ENCODE results near the gene FANK1.
"Not testable (repeated sequence)": the region's sequence is repeated elsewhere in the genome, so short reads cannot be mapped to it uniquely, and the experiment has no call there.

Gene FANK1, protein sequence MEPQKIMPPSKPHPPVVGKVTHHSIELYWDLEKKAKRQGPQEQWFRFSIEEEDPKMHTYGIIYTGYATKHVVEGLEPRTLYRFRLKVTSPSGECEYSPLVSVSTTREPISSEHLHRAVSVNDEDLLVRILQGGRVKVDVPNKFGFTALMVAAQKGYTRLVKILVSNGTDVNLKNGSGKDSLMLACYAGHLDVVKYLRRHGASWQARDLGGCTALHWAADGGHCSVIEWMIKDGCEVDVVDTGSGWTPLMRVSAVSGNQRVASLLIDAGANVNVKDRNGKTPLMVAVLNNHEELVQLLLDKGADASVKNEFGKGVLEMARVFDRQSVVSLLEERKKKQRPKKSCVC

DNA sequence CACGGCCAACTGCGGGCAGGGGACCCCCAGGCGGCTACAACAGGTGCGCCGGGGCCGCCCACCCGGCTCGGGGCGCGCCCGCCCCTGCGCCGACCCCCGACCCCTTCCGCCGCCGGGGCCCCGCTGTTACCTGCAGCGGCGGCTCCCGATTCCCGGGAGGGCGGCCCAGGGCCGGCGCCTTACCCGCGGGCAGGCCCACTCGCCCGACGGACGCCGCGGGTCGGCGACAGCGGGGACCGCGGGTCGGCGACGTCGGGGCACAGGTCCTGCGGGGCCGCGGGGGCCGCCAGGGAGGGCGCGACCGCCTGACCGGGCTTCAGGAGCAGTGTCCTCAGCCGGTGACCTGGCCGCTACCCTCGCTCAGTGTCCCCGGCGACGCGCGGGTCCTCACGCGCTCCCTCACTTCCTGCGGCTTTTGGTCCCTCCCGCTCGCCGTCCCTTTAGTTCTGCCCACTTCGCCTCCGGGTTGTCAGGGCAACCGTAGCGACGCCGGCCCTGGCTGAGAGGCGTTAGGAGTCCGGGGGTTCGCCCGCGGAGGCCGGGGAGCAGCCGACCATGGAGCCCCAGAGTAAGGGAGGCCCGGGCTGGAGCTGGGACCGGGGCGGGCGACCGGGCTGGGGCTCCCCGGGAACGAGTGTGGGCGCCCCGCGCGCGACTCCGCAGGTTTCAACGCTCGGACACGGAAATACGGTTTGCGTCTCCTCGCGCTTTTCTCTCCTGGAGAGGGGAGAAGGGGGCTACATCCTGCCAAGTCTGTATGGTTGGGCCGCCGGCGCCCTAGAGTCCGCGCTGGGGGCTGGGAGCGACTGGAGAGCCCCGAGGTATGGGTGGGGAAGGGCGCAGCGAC, at the start of gene FANK1:
TSS of gene FANK1 (plus strand) at position 477 of the 847 bp plus-strand sequence. CDS start at position 556, 79 bp downstream.
- peak in 1 of 2 experiments; percentile 8 for DNase-seq

DNA sequence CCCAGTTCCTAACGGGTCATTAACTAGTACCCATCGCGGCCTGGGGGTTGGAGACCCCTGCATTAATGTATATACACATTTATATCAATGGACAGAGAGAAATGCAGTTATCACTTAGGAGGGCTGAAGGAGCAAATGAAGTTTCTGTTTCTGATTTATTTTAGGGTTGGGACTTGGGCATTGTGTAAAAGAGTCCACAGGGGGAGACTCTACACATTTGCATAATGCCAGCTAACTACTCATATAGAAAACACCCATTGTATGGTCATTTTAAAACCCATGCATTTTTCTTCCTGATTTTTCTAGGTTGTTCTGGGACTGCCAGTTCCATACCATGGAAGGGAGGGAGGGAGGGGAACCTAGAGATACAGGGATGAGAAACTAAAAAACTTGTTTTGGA, 49.5 kb upstream of the FANK1 start:
- DNase-seq: no peak

DNA sequence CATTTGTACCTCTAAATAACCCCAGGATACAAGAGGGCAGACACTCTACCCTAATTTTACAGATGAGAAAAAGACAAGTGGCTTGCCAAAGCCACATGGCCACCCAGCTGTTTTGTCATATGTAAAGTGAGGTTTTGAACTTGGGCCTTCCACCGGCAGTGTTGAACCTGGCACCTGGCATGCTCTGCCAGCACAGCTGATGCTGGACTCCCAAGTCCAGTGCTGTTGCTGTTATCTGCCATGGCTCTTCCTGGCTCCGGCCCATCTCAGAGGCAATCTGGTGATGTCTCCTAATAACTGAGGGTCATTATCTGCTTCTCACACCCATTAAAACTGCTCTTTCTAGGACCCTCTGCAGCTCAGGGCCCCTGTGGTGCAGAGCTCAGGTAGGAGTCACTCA, 48.0 kb upstream of the FANK1 start:
- DNase-seq: no peak

DNA sequence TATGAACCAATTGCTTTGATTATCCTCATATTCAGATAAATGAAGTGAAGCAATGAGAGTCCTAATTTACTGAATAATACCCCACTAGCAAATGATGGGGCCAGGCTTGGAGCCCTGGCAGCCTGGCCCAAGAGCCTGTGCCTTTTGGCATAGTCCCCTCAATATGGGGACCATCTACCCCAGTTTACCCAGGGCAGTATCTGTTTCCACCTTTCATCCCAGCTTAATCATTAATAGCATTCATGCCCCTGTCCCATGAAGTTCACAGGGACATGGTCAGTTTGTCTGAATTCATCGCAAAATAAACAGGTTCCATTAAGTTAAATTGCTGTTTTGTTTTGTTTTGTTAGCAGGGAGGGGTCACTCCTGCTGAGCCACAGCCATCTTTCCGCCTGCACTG, 47.5 kb upstream of the FANK1 start:
- no peak for DNase-seq

DNA sequence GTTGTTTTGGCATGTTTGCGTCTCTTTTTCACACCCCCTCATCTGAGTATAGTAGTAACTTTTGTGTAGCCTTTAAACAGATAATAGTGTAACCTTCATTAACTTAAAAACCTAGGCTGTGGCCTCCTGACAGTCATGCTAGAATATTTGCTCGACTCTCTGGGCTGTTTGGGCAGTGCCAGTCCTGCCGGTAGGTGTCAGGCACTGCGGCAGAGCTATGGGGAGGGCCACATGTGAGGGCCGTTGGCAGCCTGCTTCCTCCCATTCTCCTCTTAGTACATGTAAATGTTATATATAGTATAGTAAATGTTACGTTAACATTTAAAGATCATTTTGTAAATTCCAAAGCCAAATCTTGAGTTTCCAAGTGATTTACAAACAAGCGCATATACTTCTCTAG, 46.9 kb upstream of the FANK1 start:
- DNase-seq: no peak

DNA sequence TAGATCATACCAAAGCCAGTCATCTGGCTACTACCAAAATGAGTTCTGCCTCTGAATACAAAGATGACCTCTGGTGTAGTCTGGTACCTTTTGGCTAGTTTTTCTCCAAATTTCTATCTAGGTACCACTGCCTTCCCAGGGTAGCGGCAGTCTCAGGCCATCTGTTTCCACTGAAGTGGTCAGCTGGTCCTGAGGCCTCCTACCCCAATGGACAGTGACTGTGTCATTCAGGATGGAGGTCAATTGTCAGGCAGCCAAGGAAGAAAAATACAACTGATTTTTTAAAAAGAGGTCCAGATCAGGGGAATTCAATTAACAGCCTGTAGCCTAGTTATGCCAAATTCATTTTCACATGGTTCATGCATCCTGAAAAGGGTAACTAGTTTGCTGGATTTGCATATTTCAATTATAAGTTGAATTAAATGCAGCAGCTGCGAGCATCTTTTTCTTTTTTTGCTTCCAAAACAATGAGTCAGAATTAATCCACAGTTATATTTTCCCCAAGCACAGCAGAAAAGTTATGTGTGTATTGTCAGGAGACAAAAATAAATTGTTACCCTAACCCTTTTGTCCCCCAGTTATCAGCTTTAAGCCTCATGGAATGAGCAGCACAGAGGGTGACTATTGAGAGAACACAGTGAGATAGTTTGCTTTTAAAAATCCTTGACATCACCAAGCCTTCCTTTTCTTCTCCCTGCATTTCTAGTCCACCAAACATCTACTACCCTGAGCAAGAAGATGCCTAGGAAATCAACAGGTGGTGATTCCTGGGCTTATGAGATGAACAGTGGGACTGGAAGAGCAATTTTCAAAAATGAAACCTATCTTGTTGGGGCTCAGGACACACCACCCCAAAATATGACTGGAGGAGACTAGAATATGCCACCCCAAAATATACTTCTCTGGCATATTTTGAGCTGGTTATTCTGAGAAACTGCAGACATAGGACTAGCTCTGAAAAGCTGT, 45.3 kb upstream of the FANK1 start:
- no peak for DNase-seq

DNA sequence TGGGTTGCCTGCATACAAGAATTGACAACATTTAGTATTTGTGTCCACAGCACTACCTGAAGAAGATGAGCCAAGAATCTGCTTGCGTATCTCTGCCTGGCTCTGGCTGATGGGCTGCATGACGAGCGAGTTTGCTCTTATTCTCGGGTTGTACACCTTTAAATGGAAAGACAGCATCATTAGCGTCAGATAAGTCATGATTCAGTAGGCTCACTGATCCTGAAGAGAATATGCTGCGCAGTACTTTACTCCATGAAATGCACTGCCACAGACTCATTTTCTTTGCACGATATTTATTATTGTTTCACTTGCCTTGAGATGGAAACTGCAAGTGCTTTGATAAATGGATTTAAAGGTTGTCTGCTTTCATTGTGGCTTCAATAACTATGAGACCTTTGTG, 43.9 kb upstream of the FANK1 start:
- no peak for DNase-seq

DNA sequence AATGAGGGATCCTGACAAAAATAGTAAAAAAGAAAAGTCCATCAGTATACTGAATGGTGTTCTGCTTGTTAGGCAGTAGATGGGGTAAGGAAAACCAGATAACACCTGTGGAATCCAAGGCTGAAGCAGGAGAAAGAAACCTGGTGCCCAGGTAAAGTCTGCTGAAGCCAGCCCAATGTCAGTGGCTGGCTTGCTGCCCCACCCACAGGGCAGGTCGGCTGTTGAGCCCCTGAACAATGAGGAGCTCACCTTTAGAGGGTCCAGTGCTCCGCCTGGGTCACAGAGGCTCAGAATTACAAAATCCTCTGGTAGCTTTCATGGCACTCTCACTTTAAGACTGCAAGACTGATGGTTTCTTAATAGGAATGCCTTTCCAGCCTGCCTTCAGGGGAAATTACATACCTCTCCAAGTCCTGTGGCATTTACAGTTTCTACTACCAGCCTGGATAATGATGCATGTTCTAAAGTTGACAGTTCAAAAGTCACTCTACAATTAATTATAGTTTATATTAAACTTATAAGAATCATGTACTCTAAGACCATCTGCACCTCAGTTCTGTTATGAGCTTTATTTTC, 39.1 kb upstream of the FANK1 start:
- no peak for DNase-seq

DNA sequence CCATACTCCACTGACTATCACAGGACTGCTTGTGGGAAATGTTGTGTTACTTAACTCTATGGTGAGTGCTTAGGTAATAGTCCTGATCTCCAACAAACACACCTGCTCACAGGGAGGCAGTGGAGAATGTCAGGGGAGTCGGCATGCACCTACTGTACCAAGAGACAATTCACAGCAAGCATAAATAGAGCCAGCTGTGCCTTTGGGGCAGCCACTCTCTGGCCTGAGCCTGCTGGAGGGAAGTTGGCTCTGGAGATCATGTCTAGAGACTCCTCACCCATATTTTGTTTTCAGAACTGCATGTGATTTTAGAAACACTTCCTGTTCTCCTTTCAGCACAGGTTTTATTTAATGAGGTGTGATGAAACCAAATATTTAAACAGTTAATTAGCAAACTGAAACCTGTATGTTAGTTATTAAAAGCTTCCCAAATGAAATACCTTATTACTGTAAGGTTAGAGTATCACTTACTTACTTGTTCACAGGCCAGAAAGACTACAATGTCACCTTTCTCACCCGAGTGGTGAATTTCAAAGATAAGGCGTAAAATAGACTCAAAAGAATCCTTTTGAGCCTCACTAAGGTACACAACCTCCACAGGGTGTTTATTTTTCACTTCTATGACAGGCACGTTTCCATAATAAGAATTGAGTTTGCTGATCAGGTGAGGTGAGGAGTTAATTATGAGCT, 37.1 kb upstream of the FANK1 start:
- DNase-seq: no peak

DNA sequence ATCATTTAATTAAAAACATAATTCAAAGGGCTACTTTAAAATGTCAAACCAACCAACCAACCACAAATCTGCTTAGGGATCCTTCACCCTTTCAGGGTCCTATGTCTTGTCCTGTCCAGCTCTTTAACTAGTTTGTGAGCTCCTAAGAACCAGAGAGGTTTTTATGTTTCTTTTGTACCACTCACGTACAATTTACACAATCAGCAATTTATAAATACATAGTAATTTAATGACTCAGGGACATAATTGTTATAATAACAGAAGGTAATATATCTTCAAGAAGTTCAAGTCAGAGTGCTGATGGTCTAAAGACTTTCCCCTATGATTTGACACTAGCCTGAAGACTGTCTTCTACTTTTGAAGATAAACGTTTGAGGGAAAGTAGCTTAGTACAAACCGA, 31.2 kb upstream of the FANK1 start:
- DNase-seq: no peak

DNA sequence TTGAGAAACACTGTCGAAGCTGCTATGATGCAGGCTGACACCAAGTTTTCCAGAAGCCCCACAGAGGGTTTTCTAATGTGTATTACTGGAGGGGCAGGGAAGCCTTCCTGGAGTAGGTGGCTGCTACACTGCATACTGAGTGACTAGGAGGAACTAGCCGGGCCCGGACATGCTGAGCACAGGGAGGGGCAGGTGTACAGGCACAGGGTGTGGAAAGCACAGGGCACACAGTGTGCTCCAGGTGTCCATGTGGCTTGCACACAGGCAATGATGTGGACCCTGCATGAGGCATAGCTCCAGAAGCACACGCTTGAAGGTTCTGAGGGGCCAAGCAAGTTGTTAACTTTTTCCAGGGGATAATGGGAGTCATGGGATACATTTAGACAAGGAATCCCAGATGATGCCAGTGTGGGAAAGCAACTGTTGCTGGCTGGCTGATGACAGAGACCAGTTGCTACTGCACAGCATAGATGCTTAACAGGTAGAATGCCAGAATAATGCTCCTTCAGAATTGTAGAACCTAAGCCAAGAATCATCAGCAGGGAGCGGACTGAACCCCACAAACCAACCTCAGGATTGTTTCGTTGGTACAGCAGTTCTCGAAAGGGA, 29.8 kb upstream of the FANK1 start:
- no peak for DNase-seq

DNA sequence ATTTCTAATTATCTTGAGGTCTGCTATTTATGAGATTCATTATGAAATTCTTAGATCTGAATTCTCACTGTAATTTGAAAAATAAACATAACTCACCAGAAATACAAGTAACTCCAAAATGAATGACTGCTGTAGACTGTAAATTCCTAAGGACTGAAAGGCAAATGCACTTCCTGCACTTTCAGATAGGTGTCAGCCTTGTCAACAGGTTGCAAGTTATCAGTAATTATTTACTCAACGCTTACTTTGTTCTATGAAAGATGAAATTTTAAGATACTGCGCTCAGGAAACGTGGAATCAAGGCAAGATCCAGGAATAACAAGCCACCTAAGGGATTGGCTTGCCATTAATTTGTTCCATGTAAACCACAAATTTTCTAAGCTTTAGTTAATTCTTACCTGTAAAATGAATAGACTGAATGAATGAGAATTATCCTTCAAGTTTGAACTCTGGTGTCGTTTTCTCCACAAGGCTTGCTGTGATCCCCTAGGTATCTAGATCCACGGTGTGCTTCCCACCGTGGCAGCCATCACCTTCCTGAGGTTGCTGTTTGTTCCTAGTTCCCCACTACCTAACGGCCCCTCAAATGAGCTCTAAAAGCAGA, 27.9 kb upstream of the FANK1 start:
- DNase-seq: no peak

DNA sequence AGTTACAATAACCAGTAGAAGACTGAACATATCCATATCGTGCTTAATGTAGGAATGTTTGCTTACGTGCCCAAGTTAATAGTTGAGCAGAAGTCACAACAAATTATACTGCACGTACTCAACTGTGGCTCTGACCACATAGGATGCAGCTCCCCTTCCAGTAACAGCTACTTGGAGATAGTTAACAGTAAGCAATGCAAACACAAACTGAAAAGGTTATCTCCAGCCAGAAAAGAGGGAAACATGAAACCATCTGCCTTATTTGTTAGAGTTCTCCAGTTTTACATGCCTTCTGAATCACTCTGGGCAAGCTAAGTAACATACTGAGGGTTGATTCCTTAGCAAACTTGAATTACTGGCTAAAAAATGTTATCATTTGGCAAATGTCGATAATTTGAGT, 25.0 kb upstream of the FANK1 start:
- DNase-seq: no peak

DNA sequence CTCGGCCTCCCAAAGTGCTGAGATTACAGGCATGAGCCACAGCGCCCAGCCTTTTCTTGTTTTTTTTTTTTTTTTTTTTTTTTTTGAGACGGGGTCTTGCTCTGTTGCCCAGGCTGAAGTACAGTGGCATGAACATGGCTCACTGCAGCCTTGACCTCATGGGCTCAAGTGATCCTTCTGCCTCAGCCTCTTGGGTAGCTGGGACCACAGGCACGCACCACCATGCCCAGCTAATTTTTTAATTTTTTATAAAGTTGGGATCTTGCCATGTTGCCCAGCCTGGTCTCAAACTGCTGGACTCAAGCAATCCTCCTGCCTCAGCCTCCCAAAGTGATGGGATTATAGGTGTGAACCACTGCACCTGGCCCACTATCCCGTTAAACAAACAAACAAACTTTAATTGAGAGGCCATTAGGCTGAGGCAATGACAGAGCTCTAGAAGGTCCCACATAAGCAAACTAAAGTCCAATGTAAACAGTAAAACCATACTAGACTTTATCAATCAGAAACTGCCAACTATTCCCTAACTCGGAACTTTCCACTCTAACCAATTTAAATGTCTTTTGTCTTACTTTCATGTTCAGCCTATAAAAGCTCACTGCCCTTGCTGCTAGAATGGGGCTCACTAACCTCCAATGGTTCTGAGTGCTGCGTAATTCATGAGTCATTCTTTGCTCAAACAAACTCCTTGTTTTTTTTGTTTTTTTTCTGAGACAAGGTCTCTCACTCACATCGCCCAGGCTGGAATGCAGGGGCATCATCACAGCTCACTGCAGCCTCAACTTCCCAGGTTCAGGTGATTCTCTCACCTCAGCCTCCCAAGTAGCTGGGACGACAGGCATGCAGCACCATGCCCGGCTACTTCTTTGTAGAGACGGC, 17.2 kb upstream of the FANK1 start:
- no peak for DNase-seq

DNA sequence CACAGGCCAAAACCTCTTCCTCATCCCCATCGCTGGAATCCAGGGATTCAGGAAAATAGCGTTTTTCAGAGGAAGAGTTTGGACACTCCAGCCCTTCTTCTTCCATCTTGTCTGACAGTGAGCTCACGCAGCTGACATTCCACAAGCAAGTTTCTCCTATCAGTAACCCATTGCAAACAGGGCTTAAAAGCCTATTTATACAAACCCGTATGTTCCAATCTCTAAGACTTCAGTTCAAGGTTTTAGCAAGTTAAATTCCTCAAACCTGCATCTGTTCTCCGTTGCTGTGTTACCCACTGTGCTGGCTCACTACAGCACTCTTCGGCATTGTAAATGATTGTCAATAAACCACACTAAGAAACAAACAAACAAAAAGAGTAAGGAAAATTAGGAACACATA, 15.6 kb upstream of the FANK1 start:
- DNase-seq: no peak

DNA sequence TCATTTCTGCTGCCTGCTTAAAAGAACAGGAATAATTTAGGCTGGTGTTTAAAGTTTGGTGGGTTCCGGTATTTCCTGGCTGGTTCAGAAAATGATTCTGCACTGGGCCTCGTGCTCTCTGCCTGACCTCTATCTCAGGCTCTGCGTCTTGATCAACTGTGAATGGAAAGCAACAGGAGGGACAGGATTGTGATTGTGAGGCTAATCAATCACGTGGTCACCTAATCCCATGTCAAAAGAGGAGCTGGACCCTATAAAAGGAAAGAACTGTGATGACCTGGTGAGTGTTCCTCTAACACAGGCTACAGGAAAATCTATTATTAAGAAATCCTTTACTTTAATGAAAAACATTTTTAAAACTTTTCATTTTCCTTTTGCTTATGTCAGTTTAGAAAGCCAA, 15.2 kb upstream of the FANK1 start, which contains the start of gene DHX32:
TSS of gene DHX32 (minus strand) at position 101 of the 400 bp plus-strand sequence. CDS start 468 bp downstream, outside the sequence.
- no peak for DNase-seq

DNA sequence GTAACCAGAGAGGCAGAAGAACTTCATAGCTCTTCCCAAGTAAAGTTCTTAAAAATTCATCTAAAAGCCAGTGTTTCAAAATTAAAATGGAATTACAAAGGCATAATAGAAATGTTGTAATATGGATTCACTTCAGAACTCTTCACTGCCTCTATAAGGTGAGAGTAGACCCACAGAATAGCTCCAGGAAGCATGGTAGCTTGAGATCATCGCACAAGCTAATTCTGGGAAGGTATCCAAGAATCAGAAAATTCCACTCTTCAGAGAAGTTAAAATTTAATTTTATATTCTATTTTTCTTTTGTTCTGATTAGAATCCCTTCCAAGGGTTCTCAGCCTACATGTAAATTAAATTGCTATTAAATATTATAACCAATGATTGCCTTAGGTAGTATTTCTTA, 13.8 kb upstream of the FANK1 start:
- DNase-seq: no peak

DNA sequence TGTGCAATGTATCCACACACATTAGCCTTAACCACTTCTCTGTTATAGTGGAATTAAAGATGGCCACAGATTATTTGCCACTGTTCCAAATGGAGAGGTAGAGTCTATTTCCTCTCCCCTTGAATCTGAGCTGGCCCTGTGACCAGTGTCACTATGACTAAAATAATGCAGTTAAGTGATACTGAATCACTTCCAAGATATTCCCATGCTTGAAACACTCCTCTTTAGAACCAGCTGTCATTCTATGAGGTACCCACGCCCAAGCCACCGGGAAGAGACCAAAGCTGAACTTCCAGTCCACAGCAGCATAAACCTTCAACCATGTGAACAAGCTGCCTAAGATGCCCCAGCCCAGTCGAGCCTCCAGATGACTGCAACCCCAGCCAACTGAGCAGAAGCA, 13.2 kb upstream of the FANK1 start:
- no peak for DNase-seq

DNA sequence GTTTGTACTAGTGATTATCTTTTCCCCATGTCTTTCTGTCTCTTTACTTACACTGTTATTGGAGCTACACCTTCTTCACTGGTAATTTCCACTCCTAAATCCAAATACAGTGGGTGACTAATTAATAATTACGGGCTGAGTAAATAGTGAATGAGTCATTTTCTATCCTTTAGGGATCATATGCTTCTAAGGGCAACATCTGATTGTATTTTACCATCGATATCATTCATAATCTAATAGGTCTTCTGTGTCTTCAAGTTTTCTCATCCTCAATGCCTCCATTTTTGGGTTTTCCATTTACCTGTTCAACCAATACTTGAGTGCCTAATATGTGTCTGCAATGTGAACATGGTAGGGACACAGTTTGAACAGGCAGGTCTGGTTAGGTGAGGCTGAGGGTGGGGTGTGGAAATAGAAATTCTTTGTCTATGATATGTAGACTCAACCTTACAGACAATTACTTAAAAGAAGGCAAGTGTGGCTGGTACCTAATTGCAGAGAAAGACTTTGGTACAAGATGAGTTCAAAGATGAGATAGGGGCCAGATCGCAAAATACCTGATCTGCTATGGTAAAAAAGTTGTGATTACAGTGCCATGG, 9.4 kb upstream of the FANK1 start:
- no peak for DNase-seq

DNA sequence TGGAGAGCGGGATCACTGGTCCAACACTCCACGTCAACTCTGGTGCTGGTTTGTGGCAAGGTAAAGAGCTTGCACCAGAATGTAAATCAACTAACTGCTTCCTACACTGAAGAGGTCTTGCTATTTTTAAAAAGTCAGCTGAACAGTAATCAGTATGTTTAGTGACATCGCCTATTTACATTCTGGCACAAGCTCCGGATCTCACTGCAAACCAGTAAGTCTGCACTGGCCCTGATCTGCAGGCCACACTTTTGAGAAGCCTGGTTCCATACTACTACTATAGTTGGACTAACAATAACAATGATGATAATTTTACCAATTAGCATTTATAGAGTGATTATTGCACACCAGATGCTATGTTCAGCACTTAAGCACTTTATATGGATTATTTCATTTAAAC, 6.9 kb upstream of the FANK1 start:
- DNase-seq: not testable (repeated sequence)

Measured in cerebellar nuclear complex (tissue), 1 donor.